Vagina (tissue), 2 donors: ENCODE measurements around the gene C9orf40. TPM values are rescaled to one million over a fixed set of nuclear protein-coding genes. Genes with fewer than 3 reads are reported as not detected.

Experiments used
- DNase-seq, 2 donors: peaks; one replicate each; pipeline ENCODE4 v3.0.0-alpha.2; 2017; ENCODE audit errors: extremely low spot score in 2 of 2
- H3K27ac ChIP-seq: fragments of 200-600 bp; sonication (generic); one replicate; pipeline ENCODE4 v1.5.1; 2019
- H3K27me3 ChIP-seq: fragments of 200-600 bp; sonication (generic); one replicate; pipeline ENCODE4 v1.5.1; 2019
- H3K36me3 ChIP-seq, 2 donors: fragments of 200-600 bp; sonication (generic); one replicate each; pipeline ENCODE4 v1.5.1; 2017 to 2019
- H3K4me1 ChIP-seq: fragments of 200-600 bp; sonication (generic); one replicate; pipeline ENCODE4 v1.5.1; 2019
- H3K4me3 ChIP-seq, 2 donors: fragments of 200-600 bp; sonication (generic); 1 replicate in 1 of 2; 2 replicates in 1 of 2; pipeline ENCODE4 v1.5.1; 2016 to 2019
- H3K9me3 ChIP-seq: fragments of 200-600 bp; sonication (generic); one replicate; pipeline ENCODE4 v1.5.1; 2019
- CTCF ChIP-seq, 3 experiments: fragments of 450-650 bp in 2 of 3; fragments of 200-600 bp in 1 of 3; sonication (generic) in 1 of 3; IDR thresholded peaks; one replicate each; pipeline ENCODE4 v1.5.1; 2017 to 2019; ENCODE audit warnings: antibody characterized with exemption in 3 of 3, mild to moderate bottlenecking in 2 of 3, moderate library complexity in 2 of 3
- POLR2A ChIP-seq, 2 donors: fragments of 450-650 bp; IDR thresholded peaks; one replicate each; pipeline ENCODE4 v1.6.1; 2017; ENCODE audit warnings: antibody characterized with exemption in 2 of 2, mild to moderate bottlenecking in 2 of 2, moderate library complexity in 2 of 2
- POLR2AphosphoS5 ChIP-seq, 2 donors: sonication (generic); formaldehyde crosslinking; IDR thresholded peaks; one replicate each; pipeline ENCODE4 v1.9.0; 2017; ENCODE audit warnings: antibody characterized with exemption in 2 of 2, mild to moderate bottlenecking in 2 of 2, low read depth in 1 of 2; ENCODE audit not compliant: insufficient read depth in 1 of 2
- intact Hi-C: fragments of 100-400 bp; cut with DNase I; formaldehyde crosslinking; loops from one replicate; pipeline ENCODE4 v1.15.1; 2023
- total RNA-seq: library from RNA; depleted of rRNA; stranded (reverse); fragments of >200 nt; gene quantifications from one replicate; pipeline ENCODE4 v1.2.3, GENCODE V29; 2016

The C9orf40 gene
- total RNA-seq, 1 donor from 2014 or later, result 5.6 TPM

DNA sequence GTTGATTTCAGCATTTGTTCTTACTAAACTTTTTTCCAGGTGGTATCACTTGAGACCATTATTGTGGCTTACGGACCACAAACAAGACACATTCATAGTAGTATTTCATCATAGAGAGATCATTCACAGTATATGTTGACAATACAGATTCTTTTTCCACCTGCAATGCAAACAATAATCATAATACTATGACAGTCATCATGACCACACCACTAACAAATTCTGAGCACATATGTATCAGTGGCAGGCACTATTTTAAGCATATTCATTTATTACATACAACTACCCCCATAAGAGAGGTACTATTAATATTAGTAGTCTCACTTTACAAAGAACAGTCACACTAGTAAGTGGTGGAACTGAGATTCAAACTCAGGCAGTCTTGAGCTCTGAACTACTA lies 31.0 kb upstream of the C9orf40 start:
- intact Hi-C loops, result no loop called here
- Histone ChIP-seq H3K27ac (no peak overlapping the region), H3K4me3 (no peak overlapping the region), H3K36me3 (peaks cover 0 to 4% of the 10 kb centered on the region in 2 donors), H3K27me3 (no peaks in the 10 kb centered on the region), H3K4me1 (no peaks in the 10 kb centered on the region), H3K9me3 (no peaks in the 10 kb centered on the region)
- DNase-seq, result no peak
- TF ChIP-seq POLR2A (IDR thresholded peaks at IDR 0.05) (no peak), CTCF (IDR thresholded peaks at IDR 0.05) (no peak), POLR2AphosphoS5 (IDR thresholded peaks at IDR 0.05; ENCODE audit: insufficient read depth in 1 of 2, low read depth in 1 of 2) (no peak)

DNA sequence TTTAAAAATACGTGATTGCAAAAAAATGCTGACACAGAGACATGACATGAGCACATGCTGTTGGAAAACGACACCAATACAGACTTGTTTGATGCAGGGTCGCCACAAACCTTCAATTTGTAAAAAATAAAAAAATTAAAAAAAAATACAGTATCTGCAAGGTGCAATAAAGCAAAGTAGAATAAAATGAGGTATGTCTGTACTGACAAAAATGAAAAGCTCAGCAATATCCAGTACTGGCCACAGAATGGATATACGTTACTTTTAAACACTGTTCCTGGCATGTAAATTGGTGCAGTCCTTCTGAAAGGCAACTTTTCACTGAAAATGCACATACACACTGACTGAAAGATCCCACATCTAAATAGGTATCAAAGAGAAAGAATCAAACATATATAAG lies 27.1 kb upstream of the C9orf40 start:
- Histone ChIP-seq H3K27ac (no peak overlapping the region), H3K36me3 (peaks cover 0 to 4% of the 10 kb centered on the region in 2 donors), H3K4me1 (no peaks in the 10 kb centered on the region), H3K9me3 (no peaks in the 10 kb centered on the region), H3K27me3 (no peaks in the 10 kb centered on the region), H3K4me3 (no peak overlapping the region)
- DNase-seq, result no peak
- intact Hi-C loops, result no loop called here
- no peak for TF ChIP-seq POLR2AphosphoS5 (IDR thresholded peaks at IDR 0.05; ENCODE audit: insufficient read depth in 1 of 2, low read depth in 1 of 2)
- TF ChIP-seq POLR2A (IDR thresholded peaks at IDR 0.05), result no peak
- TF ChIP-seq CTCF (IDR thresholded peaks at IDR 0.05), result no peak

DNA sequence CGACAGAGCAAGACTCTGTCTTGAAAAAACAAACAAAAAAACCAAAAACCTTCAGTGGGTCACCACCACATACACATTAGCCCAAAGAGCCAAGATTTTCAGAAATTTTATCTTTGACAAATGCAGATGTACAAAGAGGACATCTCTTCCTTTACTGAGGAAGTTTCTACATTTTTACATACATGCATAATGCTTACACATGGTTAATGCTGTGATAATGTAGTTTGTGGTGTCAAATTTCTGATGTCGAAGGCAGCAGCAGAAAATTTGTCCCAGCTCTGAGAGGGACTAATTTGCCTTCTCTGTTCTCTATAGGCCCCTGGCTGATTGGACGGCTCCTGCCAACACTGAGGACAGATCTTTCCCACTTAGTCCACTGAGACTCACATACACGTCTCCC lies 24.6 kb upstream of the C9orf40 start:
- Histone ChIP-seq H3K27ac (no peak overlapping the region), H3K4me3 (no peak overlapping the region), H3K4me1 (no peaks in the 10 kb centered on the region), H3K27me3 (no peaks in the 10 kb centered on the region), H3K9me3 (no peaks in the 10 kb centered on the region), H3K36me3 (no peaks in the 10 kb centered on the region)
- intact Hi-C loops, result no loop called here
- TF ChIP-seq CTCF (IDR thresholded peaks at IDR 0.05) (no peak), POLR2AphosphoS5 (IDR thresholded peaks at IDR 0.05; ENCODE audit: insufficient read depth in 1 of 2, low read depth in 1 of 2) (no peak), POLR2A (IDR thresholded peaks at IDR 0.05) (no peak)
- no peak for DNase-seq

GRCh38 chr9:74975538-74975937 lies 22.8 kb upstream of the C9orf40 start:
- Histone ChIP-seq H3K36me3 (no peaks in the 10 kb centered on the region), H3K4me1 (no peaks in the 10 kb centered on the region), H3K4me3 (no peak overlapping the region), H3K27ac (no peak overlapping the region), H3K27me3 (no peaks in the 10 kb centered on the region), H3K9me3 (no peaks in the 10 kb centered on the region)
- TF ChIP-seq POLR2A (IDR thresholded peaks at IDR 0.05) (no peak), CTCF (IDR thresholded peaks at IDR 0.05) (no peak), POLR2AphosphoS5 (IDR thresholded peaks at IDR 0.05; ENCODE audit: insufficient read depth in 1 of 2, low read depth in 1 of 2) (no peak)
- intact Hi-C loops, result no loop called here
- DNase-seq, result no peak

GRCh38 chr9:74974558-74974957 lies 21.8 kb upstream of the C9orf40 start:
- H3K9me3 ChIP-seq, result no peaks in the 10 kb centered on the region
- H3K4me3 ChIP-seq, result no peak overlapping the region
- no peaks in the 10 kb centered on the region for H3K36me3 ChIP-seq
- no peaks in the 10 kb centered on the region for H3K27me3 ChIP-seq
- TF ChIP-seq CTCF (IDR thresholded peaks at IDR 0.05), result no peak
- no peak for TF ChIP-seq POLR2AphosphoS5 (IDR thresholded peaks at IDR 0.05; ENCODE audit: insufficient read depth in 1 of 2, low read depth in 1 of 2)
- TF ChIP-seq POLR2A (IDR thresholded peaks at IDR 0.05), result no peak
- DNase-seq, result no peak
- no peaks in the 10 kb centered on the region for H3K4me1 ChIP-seq
- intact Hi-C loops, result no loop called here
- no peak overlapping the region for H3K27ac ChIP-seq
